Activated naive CD8-positive, alpha-beta T cell (primary cell): ENCODE data around the gene CCDC18.
A peak's percentile ranks its signal among the peaks of the same experiment; 100 is the strongest.

ENCODE experiments used
- H3K27ac Mint-ChIP-seq: one replicate; pipeline ENCODE4 v1.8.0; 2021; ENCODE audit warnings: mixed read lengths
- H3K27me3 Mint-ChIP-seq: one replicate; pipeline ENCODE4 v1.8.0; 2021; ENCODE audit warnings: mixed read lengths
- H3K36me3 Mint-ChIP-seq: one replicate; pipeline ENCODE4 v1.8.0; 2021; ENCODE audit warnings: mixed read lengths
- H3K4me1 Mint-ChIP-seq: one replicate; pipeline ENCODE4 v1.8.0; 2021; ENCODE audit warnings: low read depth, mixed read lengths
- H3K4me3 Mint-ChIP-seq: one replicate; pipeline ENCODE4 v1.8.0; 2021; ENCODE audit warnings: mild to moderate bottlenecking, mixed read lengths
- H3K9me3 Mint-ChIP-seq: one replicate; pipeline ENCODE4 v1.8.0; 2021; ENCODE audit warnings: low read depth, mixed read lengths

CCDC18 gene, protein sequence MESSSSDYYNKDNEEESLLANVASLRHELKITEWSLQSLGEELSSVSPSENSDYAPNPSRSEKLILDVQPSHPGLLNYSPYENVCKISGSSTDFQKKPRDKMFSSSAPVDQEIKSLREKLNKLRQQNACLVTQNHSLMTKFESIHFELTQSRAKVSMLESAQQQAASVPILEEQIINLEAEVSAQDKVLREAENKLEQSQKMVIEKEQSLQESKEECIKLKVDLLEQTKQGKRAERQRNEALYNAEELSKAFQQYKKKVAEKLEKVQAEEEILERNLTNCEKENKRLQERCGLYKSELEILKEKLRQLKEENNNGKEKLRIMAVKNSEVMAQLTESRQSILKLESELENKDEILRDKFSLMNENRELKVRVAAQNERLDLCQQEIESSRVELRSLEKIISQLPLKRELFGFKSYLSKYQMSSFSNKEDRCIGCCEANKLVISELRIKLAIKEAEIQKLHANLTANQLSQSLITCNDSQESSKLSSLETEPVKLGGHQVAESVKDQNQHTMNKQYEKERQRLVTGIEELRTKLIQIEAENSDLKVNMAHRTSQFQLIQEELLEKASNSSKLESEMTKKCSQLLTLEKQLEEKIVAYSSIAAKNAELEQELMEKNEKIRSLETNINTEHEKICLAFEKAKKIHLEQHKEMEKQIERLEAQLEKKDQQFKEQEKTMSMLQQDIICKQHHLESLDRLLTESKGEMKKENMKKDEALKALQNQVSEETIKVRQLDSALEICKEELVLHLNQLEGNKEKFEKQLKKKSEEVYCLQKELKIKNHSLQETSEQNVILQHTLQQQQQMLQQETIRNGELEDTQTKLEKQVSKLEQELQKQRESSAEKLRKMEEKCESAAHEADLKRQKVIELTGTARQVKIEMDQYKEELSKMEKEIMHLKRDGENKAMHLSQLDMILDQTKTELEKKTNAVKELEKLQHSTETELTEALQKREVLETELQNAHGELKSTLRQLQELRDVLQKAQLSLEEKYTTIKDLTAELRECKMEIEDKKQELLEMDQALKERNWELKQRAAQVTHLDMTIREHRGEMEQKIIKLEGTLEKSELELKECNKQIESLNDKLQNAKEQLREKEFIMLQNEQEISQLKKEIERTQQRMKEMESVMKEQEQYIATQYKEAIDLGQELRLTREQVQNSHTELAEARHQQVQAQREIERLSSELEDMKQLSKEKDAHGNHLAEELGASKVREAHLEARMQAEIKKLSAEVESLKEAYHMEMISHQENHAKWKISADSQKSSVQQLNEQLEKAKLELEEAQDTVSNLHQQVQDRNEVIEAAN (N-terminal part only)

DNA sequence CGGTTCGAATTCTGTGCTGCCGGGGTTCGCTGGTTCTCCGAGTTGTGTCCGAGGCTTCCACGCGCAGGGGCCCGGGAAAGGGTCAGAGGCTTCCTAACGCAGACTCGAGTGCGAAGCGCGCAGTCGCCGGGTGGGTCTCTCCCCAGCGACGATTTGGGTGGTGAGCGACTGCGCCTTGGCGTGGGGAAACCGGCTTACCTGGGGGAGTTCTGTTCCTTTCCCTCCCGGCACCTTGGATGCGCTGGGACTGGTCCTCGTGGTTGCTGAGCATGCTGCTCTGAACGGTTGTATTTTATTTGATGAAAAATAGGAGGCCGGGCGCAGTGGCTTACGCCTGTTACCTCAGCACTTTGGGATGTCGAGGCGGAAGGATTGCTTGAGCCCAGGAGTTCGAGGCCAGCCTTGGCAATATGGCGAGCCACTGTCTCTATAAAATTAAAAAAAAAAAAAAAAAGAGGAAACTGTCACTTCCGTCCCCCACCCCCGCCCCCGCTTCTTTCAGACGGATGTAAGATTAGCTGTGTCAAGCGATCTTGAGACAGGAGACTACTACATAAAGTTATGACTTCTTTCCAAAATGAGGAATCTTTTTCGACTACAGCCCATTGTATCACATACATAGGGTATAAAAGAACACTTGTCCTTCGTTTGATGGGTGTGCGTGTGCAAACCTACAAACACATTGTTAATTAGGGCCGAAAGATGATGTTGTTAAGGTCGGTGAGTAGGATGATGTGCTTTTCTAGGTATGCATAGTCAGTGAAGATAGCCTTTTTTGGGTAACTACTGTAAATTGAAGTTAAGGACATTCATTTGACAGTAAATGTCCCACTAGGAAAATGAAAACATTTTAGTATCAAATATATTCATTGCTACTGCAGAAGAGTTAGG lies at the start of gene CCDC18:
TSS of gene CCDC18 (plus strand) at position 2 of the 891 bp plus-strand sequence. CDS start 2,638 bp downstream, outside the sequence.
- Mint-ChIP-seq H3K27ac (peak within 1 kb of the TSS; percentile 98), H3K9me3 (no peaks in the 10 kb centered on the region), H3K27me3 (no peaks in the 10 kb centered on the region), H3K4me1 (peaks cover 44% of the 10 kb centered on the region), H3K36me3 (peaks cover 12% of the 10 kb centered on the region), H3K4me3 (peak within 1 kb of the TSS; percentile 95)

DNA sequence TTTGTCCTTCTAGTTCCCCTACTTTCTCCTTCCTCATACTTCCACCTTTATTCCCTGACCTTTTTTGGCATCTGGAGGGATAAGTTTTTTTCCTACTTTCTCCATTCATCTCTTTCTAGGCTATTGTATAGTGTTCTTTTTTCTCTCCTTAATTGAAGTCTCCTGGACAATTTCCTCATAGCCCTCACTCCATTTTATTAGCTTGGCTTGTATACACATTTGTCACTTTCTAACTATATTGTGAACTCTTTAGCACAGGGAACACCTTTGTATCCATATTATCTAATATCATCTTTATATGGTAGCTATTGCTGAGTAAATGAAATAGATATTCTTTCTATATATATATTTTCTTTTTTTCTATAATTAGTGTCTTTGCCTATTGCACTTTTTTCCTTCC lies 47.9 kb upstream of the CCDC18 start:
- Mint-ChIP-seq H3K4me3 (no peak overlapping the region), H3K9me3 (no peaks in the 10 kb centered on the region), H3K27ac (no peak overlapping the region), H3K36me3 (no peaks in the 10 kb centered on the region), H3K27me3 (no peaks in the 10 kb centered on the region), H3K4me1 (no peaks in the 10 kb centered on the region)

DNA sequence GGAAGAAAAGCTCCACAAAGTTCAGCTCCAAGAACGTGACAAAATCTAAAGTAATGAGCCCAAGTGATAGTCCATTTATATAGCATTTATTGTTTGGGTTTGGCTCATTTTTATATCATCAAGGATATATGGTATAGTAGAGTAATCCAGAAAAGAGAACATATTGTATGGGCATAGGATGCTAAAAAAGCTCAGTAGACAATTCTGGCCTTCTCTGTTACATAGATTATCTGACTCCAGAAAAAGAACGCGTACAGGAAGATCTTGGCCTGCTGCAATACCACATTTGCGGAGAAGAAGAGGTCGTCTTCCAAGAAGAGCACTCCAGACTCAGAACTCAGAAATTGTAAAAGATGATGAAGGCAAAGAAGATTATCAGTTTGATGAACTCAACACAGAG lies 44.1 kb upstream of the CCDC18 start:
- no peak overlapping the region for H3K4me3 Mint-ChIP-seq
- H3K27me3 Mint-ChIP-seq = no peaks in the 10 kb centered on the region
- H3K36me3 Mint-ChIP-seq = no peaks in the 10 kb centered on the region
- H3K4me1 Mint-ChIP-seq = peaks cover 2% of the 10 kb centered on the region
- no peak overlapping the region for H3K27ac Mint-ChIP-seq
- no peaks in the 10 kb centered on the region for H3K9me3 Mint-ChIP-seq

DNA sequence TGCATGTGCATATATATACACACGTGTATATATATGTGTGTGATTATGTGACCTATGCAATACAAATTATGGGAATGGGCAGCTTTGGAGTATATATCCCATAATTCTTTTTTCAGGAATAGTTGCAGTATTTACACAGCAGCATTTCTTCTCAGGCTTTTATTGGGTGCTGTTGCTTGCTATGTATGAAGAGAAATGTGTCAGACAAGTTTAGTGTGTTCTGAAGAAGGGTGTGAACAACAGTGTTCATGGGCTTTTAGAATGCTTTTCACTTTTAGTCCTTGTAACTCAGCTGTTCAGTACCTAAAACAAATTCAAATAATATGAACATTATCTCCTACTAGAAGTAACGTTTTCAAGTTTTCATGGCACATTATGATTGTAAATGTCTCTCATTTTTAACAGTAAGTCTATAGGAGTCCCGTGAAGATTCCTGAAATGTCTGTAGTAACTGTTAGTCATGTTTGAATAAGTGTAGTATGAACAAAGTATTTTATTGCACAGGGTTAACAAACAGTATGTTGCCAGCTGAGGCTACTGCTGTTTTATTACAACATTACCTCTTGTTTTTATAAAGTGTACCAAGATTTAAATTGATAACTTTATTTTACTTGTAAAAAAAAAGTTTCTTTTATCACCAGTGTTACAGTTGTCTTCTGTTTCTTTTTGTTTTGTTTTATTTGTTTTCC lies 42.8 kb upstream of the CCDC18 start:
- Mint-ChIP-seq H3K27me3 (no peaks in the 10 kb centered on the region), H3K4me1 (peaks cover 4% of the 10 kb centered on the region), H3K36me3 (no peaks in the 10 kb centered on the region), H3K9me3 (no peaks in the 10 kb centered on the region), H3K4me3 (no peak overlapping the region), H3K27ac (no peak overlapping the region)

DNA sequence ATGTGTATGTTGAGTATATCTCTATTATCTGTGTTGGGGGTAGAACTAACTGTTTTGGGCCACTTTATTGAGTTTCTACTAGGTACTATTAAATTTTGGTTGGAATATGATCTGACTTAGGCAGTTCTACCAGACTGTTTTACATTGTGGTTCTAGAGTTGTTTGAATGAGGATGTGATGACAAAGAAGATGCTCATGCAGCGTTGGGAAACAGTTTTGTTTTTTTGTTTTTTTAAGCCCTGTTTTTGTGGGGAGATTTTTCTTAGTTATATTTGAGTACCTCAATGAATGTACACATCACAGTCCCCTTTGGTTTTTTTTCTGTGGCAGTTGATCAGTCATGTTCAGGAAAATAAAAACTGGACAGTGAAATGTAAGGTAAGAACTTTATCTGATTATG lies 40.4 kb upstream of the CCDC18 start:
- Mint-ChIP-seq H3K27ac (peak overlapping the region; percentile 13), H3K9me3 (no peaks in the 10 kb centered on the region), H3K36me3 (no peaks in the 10 kb centered on the region)

DNA sequence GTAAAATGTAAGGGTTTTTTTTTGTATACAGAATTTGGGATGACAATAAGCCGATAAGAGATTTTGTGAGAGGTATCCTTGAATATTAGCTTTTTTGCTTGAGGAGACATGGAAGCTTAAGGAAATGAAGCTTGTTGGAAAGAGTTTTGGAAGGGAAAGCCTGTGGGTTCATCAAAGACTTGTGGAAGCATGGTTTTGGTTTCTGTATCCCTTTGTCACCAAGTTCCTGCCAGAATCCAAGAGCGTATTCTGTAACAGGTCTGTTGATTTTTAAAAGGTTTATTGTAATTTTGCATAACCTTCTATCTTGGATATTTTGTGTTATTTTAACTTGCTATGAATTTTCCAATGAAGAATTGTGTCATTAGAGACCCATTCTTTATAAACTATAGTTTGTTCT lies 38.4 kb upstream of the CCDC18 start:
- peak overlapping the region; percentile 41 for H3K27ac Mint-ChIP-seq
- H3K36me3 Mint-ChIP-seq = peaks cover 3% of the 10 kb centered on the region
- H3K4me1 Mint-ChIP-seq = peaks cover 6% of the 10 kb centered on the region
- H3K4me3 Mint-ChIP-seq = no peak overlapping the region
- H3K27me3 Mint-ChIP-seq = no peaks in the 10 kb centered on the region
- H3K9me3 Mint-ChIP-seq = no peaks in the 10 kb centered on the region

More for the DNA sequence above, 40.4 kb upstream of the CCDC18 start:
- no peaks in the 10 kb centered on the region for H3K27me3 Mint-ChIP-seq
- H3K4me1 Mint-ChIP-seq = peaks cover 5% of the 10 kb centered on the region
- no peak overlapping the region for H3K4me3 Mint-ChIP-seq

DNA sequence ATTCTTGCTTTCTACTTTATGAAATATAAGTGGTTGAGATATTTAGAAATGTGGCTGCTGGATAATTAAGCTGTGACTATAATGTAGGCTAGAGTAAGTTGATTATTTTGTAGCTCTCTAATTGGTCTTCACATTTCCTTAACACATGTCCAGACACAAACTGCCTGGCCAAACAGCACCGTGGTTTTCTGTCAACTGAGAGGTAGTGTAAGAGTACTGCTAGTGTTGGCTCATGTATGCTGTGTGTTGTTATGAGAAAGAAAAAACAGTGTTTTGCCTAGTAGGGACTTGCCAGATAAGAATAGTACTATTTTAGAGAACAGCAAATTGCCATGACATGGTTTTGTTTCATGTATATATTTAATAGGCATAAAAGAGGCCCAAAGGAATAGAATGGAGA lies 37.4 kb upstream of the CCDC18 start:
- Mint-ChIP-seq H3K27me3 (no peaks in the 10 kb centered on the region), H3K27ac (no peak overlapping the region), H3K36me3 (peaks cover 8% of the 10 kb centered on the region), H3K9me3 (peaks cover 4% of the 10 kb centered on the region), H3K4me3 (no peak overlapping the region), H3K4me1 (peaks cover 6% of the 10 kb centered on the region)

DNA sequence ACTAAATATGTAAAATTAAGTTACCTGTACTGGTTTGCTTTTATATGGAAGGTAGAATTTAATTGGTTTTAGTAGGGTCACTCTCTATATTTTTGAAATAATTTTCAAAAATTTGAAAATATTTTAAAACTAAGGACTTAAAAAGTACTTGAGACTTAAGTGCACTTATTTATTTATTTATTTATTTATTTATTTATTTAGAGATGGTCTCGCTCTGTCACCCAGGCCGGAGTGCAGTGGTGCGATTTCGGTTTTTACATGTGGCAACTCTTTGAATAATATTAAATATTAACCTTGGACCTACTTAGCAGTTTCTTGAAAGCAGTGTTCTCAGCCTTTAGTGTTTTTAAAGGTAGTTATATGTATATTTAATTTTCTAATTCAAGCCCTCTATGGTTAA lies 36.8 kb upstream of the CCDC18 start:
- Mint-ChIP-seq H3K36me3 (peaks cover 13% of the 10 kb centered on the region), H3K4me3 (no peak overlapping the region), H3K9me3 (peaks cover 8% of the 10 kb centered on the region), H3K27me3 (no peaks in the 10 kb centered on the region), H3K4me1 (peaks cover 6% of the 10 kb centered on the region), H3K27ac (no peak overlapping the region)

DNA sequence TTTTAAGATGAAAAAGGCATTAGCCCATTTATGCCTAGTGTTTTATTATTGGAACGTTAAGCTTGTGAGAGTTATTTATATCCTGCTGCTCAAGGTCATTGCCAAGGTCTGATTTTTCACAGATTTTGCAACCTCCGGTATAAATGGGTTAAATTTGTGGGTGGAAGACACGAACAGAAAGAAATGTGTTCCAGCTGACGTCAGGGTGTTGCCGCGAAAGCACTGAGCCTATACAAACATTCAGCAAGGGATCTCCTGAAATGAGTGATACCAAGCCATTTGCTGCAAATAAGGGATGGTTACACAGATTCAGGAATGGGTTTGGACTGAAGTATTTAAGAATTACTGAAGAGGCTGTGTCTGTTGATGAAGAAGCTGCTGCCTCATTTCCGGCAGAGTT lies 32.5 kb upstream of the CCDC18 start:
- Mint-ChIP-seq H3K27me3 (no peaks in the 10 kb centered on the region), H3K4me1 (peaks cover 4% of the 10 kb centered on the region), H3K9me3 (peaks cover 11% of the 10 kb centered on the region), H3K4me3 (no peak overlapping the region), H3K27ac (peak overlapping the region; percentile 78), H3K36me3 (peaks cover 20% of the 10 kb centered on the region)

DNA sequence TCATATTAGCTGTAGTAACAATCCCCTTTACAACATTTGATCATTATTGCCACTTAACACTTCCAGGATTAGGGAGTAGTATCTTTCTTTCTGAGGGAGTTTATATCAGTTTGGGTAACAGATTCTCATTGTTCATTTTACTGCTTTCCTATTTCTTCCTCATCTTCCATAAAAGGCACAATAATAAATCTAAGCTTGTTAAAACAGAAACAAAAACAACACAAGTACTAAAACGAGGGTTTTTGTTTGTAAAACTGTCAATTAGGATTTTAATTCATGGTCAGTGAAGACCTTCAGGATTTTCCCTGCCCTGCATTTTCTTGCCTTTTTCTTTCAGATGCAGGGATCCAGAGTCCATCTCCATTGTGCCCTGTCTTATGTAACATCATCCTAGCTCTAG lies 29.8 kb upstream of the CCDC18 start:
- Mint-ChIP-seq H3K36me3 (peaks cover 20% of the 10 kb centered on the region), H3K27ac (peak overlapping the region; percentile 25), H3K27me3 (no peaks in the 10 kb centered on the region), H3K4me3 (no peak overlapping the region), H3K9me3 (peaks cover 11% of the 10 kb centered on the region), H3K4me1 (peaks cover 11% of the 10 kb centered on the region)

DNA sequence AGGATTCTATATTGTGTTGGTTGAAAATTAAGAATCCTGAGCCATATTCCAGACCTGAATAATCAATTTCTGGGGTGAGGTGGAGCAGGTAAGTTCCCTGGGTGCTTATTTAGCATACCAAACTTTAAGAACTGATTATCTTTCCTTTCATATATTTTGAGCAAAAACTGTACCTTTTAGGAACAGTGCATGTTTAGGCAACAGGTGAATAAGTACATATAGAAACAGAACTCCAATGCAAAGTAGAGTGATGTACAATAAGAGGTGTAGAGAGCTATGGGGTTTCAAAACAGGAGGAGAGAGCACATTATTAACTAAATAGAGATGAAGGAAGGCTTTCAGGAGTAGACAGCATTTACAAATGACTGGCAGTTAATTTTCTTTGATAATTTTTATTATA lies 29.1 kb upstream of the CCDC18 start:
- Mint-ChIP-seq H3K27me3 (no peaks in the 10 kb centered on the region), H3K36me3 (peaks cover 22% of the 10 kb centered on the region), H3K27ac (no peak overlapping the region), H3K4me3 (no peak overlapping the region), H3K9me3 (peaks cover 11% of the 10 kb centered on the region), H3K4me1 (peaks cover 13% of the 10 kb centered on the region)

DNA sequence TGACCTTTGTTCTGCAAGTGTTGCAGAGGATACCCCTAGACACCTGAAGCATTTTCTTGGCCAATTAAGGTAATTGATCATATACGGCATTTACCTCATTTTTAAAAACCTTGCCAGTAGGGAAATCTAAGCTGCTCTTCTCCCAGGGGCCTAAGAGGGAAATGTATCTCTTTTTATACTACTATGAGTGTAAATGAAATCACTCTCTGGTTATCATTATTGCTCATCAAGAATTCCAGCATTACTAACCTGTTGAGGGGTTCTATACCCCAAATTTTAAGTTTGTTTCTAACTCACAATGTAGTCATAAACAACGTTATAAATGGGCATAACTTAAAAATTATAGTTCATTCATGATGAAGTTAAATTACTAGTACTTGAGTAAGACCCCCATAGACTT lies 27.7 kb upstream of the CCDC18 start:
- Mint-ChIP-seq H3K9me3 (peaks cover 8% of the 10 kb centered on the region), H3K27me3 (no peaks in the 10 kb centered on the region), H3K27ac (no peak overlapping the region), H3K4me3 (no peak overlapping the region), H3K4me1 (peaks cover 13% of the 10 kb centered on the region), H3K36me3 (peaks cover 17% of the 10 kb centered on the region)

DNA sequence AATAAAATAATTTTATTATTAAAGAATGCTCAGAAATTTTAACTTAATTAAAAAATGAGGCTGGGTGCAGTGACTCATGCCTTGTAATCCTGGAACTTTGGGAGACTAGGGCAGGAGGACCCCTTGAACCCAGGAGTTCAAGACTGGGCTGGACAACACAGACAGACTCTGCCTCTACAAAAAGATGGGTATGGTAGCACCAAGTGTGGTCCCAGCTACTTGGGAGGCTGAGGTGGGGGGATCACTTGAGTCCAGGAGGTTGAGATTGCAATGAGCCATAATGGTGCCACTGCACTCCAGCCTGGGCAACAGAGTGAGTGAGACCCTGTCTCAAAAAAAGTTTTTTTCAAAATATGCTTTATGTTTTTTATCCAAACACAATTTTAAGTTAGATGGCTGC lies 25.6 kb upstream of the CCDC18 start:
- Mint-ChIP-seq H3K9me3 (no peaks in the 10 kb centered on the region), H3K27me3 (no peaks in the 10 kb centered on the region), H3K27ac (peak overlapping the region; percentile 68), H3K4me3 (no peak overlapping the region), H3K36me3 (peaks cover 5% of the 10 kb centered on the region), H3K4me1 (peaks cover 13% of the 10 kb centered on the region)
